GM12801 (cell line): ENCODE measurements around the gene F13A1.

ENCODE experiments used
- TF ChIP-seq, protein P1 (sequence below): IDR thresholded peaks from one replicate; pipeline ENCODE4 v1.5.1; 2011; ENCODE audit warnings: control low read depth; ENCODE audit not compliant: insufficient read length; ENCODE audit errors: extremely low read depth

The F13A1 gene

DNA sequence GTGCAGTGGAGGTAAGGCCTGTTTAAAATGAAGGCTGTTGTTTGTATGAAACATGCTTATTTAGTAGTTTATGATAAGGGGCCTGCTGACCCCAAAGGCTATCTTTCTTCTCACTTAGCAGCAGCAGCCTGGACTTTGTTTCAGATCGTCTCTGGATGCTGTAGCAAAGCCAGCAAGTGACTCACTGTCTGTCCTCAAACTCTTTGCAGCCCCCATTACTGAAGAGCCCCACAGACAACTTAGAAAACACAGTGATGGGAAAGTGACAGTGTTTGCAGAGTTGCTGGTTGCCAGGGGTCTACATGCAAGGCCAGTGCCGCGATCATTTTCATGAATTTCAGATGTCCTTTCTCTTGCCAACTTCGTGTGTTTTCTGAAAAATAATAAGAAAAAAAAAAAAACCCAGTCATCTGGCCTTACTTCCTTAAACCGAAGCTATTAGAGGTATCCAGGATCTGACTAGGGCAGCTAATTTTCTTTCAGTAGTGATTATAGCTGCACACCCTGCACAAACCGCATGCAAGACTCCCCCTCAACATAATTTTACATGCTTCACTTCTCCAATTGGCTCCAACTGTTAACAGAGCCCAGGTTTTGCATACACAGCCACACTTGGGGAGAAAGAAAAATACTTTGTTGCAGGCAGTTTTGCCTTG lies 11.6 kb upstream of the F13A1 start:
- TF ChIP-seq, protein P1, sequence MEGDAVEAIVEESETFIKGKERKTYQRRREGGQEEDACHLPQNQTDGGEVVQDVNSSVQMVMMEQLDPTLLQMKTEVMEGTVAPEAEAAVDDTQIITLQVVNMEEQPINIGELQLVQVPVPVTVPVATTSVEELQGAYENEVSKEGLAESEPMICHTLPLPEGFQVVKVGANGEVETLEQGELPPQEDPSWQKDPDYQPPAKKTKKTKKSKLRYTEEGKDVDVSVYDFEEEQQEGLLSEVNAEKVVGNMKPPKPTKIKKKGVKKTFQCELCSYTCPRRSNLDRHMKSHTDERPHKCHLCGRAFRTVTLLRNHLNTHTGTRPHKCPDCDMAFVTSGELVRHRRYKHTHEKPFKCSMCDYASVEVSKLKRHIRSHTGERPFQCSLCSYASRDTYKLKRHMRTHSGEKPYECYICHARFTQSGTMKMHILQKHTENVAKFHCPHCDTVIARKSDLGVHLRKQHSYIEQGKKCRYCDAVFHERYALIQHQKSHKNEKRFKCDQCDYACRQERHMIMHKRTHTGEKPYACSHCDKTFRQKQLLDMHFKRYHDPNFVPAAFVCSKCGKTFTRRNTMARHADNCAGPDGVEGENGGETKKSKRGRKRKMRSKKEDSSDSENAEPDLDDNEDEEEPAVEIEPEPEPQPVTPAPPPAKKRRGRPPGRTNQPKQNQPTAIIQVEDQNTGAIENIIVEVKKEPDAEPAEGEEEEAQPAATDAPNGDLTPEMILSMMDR = no peak

DNA sequence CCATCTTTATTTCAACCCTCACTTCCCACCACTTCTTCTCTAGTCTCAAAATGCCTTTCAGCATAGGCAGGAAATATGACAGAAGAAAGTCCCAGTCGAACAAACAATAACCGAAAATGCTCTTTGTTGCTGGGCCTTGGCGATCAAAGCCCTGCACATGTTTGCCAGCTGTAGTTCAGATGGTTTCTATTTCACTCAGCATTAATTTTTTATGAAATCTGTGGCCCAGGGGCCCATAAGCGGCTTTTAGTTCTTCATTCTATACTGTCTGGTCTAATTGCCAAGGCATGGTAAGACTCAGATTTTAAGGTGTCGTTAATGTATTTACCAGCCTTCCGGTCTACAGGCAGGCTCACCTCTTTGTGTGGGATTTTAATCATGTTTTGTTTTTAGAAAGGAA lies 10.9 kb upstream of the F13A1 start:
- TF ChIP-seq, protein P1 = no peak

DNA sequence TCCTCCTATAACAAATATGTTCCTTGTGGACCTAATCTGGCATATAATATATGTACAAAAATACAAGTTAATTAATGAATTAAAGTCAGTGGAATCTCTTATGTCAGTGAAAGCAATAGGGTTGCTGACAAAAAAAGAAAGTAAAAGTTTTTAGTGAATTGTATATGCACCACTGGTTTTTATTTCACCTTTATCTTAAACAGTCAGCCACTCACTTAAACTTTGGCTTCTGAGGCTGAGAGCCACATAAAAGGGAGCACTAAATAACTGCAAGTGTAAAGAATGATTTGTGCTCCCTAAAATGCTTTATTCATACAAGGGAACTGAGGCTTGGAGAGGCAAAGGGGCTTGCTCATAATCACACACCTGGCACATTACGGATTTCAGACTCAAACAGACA lies 9.9 kb upstream of the F13A1 start:
- TF ChIP-seq, protein P1 = no peak

DNA sequence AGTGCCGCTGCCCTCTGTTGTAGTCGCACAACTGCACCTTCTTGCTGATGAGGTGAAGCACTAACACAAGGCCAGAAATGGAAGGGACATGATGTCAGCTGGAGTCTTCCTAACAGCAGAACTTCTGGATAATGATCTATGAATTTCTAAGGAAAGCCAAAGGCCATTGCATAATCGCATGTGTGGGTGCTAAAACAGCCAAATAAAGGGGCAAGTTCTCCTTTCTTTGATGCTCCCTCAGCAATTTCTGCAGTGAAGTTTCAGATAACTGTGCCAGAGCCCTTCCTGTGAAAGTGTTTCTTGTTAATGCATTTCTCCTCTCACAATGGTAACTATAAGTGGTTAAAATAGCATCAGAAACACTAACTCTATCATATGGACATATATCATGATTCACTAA lies 8.0 kb upstream of the F13A1 start:
- TF ChIP-seq, protein P1 = no peak

DNA sequence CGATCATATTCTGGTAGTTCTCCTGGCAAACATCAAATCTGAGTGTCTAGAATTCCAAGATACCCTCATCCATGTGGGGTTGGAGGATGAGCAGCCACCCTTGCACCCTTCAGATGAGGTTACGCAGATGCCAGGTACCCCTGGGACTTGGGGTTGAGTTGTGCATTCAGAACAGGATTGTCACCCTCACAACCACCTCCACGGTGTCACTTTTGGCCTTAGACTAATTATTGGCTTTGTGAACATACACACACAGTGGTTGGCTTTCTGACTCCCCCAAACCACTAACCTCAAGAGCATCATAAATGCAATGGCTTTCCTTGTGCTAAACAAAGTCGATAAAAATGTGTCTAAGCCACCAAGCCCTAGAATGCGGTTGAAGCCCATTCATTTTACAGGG lies 2.9 kb upstream of the F13A1 start:
- TF ChIP-seq, protein P1 = no peak

DNA sequence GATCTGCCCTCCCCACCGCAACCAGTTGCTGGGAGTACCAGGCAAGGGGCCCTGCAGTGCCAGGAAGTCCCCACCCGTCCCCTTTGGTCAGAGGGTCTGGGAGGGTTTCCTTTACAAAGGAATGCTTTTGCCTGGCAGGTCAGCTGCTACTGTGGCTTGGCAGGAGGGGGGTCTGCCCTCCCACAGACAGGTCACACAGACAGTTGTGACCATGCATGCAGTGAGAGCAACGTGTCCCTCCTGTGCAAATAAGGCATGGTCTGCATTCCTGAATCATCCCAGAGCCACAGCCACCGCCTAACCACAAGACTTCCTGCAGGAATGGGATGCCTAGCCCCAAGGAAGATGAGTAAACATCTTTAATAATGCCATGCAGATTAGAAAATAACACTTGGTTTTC lies 439 bp upstream of the F13A1 start:
- TF ChIP-seq, protein P1 = no peak

DNA sequence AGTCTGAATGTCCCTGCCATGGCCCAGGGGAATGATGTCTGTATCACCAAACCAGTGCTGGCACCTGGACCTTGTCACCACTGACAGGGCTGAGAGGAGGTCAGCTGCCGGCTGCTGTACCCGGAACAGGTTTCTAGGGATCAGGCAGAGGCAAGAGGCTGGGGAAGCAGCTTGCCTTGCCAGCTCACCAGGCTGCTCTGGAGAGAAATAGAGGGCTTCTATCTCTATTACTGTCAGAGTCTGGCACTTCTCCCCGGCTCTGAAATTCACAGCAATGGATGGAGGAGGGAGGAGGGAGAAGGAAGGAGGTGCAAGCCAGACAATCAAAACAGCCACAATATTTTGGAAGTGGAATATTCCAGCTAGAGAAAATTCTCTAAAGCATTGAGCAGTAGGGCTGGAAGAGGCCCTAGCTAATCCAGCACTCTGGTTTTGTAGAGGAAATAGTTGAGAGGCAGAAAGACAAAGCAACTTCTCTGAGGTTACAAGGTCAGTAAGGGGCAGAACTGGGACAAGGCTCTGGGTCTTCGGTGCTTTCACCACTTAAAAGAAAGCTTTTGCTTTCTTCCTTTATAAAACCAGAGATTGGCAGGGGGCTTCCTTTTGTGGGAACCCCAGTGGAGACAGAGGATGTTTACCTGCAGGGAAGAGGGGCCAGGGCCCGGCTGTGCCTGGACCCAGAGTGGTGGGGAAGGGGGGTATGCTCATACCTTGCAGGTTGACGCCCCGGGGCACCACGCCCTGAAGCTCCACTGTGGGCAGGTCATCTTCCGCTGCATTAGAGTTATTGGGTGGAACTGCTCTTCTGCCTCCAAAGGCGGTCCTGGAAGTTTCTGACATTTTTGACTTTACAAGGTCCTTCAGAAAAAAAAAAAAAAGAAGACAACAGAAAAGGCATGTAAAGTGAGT lies 2.4 kb downstream of the F13A1 start:
- TF ChIP-seq, protein P1 = no peak
